ENCODE data around the gene TTC9B. TPM values are rescaled to one million over a fixed set of nuclear protein-coding genes. Genes with fewer than 3 reads are reported as not detected.

TTC9B gene
- total RNA-seq, 4 donors from 2014 or later, result not detected

DNA sequence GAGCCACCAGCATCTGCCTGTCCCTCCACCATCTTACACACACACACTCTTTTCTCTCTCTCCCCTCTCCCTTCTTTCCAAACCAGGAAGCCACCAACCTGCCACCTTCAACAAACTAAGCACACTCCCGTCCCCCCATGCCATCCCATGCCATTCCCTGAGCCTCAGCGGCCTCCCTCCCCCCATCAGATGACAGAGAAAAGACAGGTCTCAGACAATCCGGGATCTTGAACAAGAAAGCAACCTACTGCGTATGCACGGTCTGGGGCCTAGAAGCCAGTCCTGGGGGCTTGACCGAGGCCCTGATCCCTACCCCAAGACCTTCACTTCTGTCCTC is 47.5 kb upstream of the TTC9B start:
- TF ChIP-seq EP300 (IDR thresholded peaks at IDR 0.05) (no peak), CTCF (IDR thresholded peaks at IDR 0.05) (no peak), POLR2A (IDR thresholded peaks at IDR 0.05; ENCODE audit: low read depth) (no peak), POLR2AphosphoS5 (IDR thresholded peaks at IDR 0.05) (no peak)
- Histone ChIP-seq H3K4me3 (no peak overlapping the region), H3K27ac (replicated peaks in 1 of 4) (no peak overlapping the region), H3K36me3 (peaks cover 20 to 45% (median 31%) of the 10 kb centered on the region in 4 donors), H3K27me3 (no peaks in the 10 kb centered on the region), H3K4me1 (peaks cover 35 to 53% (median 38%) of the 10 kb centered on the region in 4 donors), H3K9me3 (no peaks in the 10 kb centered on the region)
- WGBS, result 89% methylated on average over 6 of the region's 6 CpGs
- DNase-seq (ENCODE audit: extremely low spot score), result no peak
- intact Hi-C loops (cut with DNase I), result no loop called here

DNA sequence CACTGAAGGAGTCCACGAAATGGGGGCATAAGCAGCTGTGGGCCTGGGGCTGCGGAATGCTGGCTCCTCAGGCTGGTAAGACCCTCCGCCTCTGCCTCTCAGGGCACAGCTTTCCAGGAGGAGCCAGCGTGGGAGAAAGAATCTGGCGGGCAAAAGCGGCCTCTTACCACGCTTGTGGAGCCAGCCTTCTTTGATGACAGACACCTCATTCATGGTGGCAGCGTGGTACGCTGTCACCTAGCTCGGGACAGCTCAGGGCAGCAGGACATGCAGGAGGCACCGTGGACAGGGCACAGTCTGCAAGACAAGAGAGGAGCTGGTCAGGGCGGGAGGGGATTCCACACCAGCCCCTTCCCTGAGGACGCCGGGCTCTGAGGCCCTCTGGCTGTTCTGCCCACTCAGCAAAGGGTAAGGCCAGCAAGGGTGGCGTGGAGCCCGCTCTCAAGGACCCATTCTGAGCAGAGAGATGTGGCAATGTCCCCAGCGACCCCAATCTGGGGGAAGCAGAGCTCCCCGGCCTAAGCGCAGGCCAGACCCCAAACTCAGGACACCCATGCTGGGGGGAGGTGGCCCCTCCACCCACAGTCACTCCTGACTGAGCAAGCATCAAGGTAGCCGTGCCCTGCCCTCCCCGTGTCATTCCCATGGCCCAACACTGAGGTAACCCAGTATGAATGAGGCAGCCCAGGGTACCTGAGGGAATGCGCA is 47.0 kb upstream of the TTC9B start:
- WGBS, result 94% methylated on average over 14 of the region's 22 CpGs
- TF ChIP-seq POLR2AphosphoS5 (IDR thresholded peaks at IDR 0.05), result no peak
- no peak for TF ChIP-seq CTCF (IDR thresholded peaks at IDR 0.05)
- no peak for TF ChIP-seq POLR2A (IDR thresholded peaks at IDR 0.05; ENCODE audit: low read depth)
- no peak for TF ChIP-seq EP300 (IDR thresholded peaks at IDR 0.05)
- intact Hi-C loops (cut with DNase I), result no loop called here
- no peak overlapping the region for H3K4me3 ChIP-seq
- no peaks in the 10 kb centered on the region for H3K27me3 ChIP-seq
- DNase-seq (ENCODE audit: extremely low spot score), result no peak
- H3K27ac ChIP-seq (replicated peaks in 1 of 4), result no peak overlapping the region
- H3K9me3 ChIP-seq, result no peaks in the 10 kb centered on the region
- peaks cover 30 to 48% (median 33%) of the 10 kb centered on the region in 4 donors for H3K4me1 ChIP-seq
- H3K36me3 ChIP-seq, result peaks cover 20 to 40% (median 29%) of the 10 kb centered on the region in 4 donors

DNA sequence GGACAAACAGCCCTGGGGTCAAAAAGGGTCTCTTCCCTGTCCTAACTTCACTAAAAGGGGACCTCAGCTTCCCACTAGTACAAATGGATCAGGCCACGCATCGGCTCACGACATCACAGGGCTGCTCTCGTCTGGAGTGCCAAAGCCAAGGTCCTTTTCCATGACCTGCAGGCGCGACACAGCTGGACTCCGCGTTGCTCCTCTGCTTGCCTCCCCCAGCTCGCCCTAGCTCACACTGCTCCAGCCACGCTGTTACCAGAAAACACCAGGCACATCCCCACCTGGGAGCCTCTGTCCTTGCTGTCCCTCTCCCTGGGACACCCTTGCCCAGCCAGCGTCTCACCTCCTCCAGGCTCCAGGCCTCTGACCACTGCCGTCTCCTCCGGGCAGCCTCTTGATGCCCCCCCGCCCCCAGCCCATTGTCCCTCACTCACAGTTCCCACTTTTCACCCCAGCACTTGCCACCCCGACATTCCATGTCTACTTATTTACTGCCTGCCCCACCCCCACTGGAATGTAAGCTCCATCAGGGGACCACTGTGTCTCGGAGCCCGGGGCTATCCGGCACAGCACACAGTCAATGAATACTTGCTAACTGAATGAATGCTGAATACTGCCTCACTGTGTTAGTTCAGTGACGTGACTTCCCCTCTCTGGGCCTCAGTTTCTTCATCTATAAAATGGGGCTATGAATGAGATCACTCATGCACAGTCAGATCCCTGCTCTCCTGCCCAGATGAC is 46.3 kb upstream of the TTC9B start:
- 82% methylated on average over 19 of the region's 19 CpGs for WGBS
- peaks cover 20 to 37% (median 28%) of the 10 kb centered on the region in 4 donors for H3K36me3 ChIP-seq
- no peak for DNase-seq (ENCODE audit: extremely low spot score)
- no peaks in the 10 kb centered on the region for H3K27me3 ChIP-seq
- H3K4me3 ChIP-seq, result no peak overlapping the region
- no peak overlapping the region for H3K27ac ChIP-seq (replicated peaks in 1 of 4)
- no peaks in the 10 kb centered on the region for H3K9me3 ChIP-seq
- no peak for TF ChIP-seq EP300 (IDR thresholded peaks at IDR 0.05)
- no peak for TF ChIP-seq POLR2AphosphoS5 (IDR thresholded peaks at IDR 0.05)
- TF ChIP-seq CTCF (IDR thresholded peaks at IDR 0.05), result no peak
- no peak for TF ChIP-seq POLR2A (IDR thresholded peaks at IDR 0.05; ENCODE audit: low read depth)
- H3K4me1 ChIP-seq, result peaks cover 30 to 41% (median 32%) of the 10 kb centered on the region in 4 donors
- intact Hi-C loops (cut with DNase I), result no loop called here

GRCh38 chr19:40263440-40264313 is 45.5 kb upstream of the TTC9B start:
- 89% methylated on average over 23 of the region's 24 CpGs for WGBS
- Histone ChIP-seq H3K27me3 (no peaks in the 10 kb centered on the region), H3K27ac (replicated peaks in 1 of 4) (no peak overlapping the region), H3K4me1 (peaks cover 29 to 36% (median 32%) of the 10 kb centered on the region in 4 donors), H3K4me3 (no peak overlapping the region), H3K9me3 (no peaks in the 10 kb centered on the region), H3K36me3 (peaks cover 20 to 37% (median 28%) of the 10 kb centered on the region in 4 donors)
- no peak for DNase-seq (ENCODE audit: extremely low spot score)
- no peak for TF ChIP-seq EP300 (IDR thresholded peaks at IDR 0.05)
- TF ChIP-seq CTCF (IDR thresholded peaks at IDR 0.05), result no peak
- no peak for TF ChIP-seq POLR2AphosphoS5 (IDR thresholded peaks at IDR 0.05)
- no peak for TF ChIP-seq POLR2A (IDR thresholded peaks at IDR 0.05; ENCODE audit: low read depth)
- intact Hi-C loops (cut with DNase I), result no loop called here
